Loucy (cell line): ENCODE data around the gene CCDC6.

Experiments
- EZH2phosphoT487 ChIP-seq: fragments of 200-600 bp; IDR thresholded peaks from 2 replicates; pipeline ENCODE4 v1.6.1; 2018; ENCODE audit warnings: antibody characterized with exemption, mild to moderate bottlenecking, moderate library complexity, borderline replicate concordance
- TF ChIP-seq, protein P1 (sequence below): fragments of 200-600 bp; sonication (generic); conservative IDR thresholded peaks from 2 replicates; pipeline ENCODE4 v1.5.1; 2014; ENCODE audit warnings: mild to moderate bottlenecking, antibody characterized with exemption, low read length

DNA sequence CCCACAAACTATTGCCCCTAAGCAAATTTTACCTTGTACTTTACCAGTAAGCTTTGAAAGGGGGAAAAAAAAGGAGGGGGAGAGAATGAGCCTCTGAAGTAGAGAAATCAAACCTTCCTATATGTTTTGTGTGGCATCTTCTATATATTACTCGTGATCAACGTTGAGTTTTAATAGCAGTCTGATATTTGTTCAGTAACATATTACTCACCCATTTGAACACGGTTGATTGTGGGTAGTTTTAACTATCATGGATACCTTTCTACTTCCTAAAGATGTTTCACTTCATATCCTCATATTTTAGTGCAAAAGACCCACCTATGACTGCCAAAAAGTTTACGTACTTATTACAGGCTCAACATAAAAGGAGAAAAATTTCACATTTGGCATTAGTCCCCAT lies 54.5 kb downstream of the CCDC6 start:
- TF ChIP-seq, protein P1, sequence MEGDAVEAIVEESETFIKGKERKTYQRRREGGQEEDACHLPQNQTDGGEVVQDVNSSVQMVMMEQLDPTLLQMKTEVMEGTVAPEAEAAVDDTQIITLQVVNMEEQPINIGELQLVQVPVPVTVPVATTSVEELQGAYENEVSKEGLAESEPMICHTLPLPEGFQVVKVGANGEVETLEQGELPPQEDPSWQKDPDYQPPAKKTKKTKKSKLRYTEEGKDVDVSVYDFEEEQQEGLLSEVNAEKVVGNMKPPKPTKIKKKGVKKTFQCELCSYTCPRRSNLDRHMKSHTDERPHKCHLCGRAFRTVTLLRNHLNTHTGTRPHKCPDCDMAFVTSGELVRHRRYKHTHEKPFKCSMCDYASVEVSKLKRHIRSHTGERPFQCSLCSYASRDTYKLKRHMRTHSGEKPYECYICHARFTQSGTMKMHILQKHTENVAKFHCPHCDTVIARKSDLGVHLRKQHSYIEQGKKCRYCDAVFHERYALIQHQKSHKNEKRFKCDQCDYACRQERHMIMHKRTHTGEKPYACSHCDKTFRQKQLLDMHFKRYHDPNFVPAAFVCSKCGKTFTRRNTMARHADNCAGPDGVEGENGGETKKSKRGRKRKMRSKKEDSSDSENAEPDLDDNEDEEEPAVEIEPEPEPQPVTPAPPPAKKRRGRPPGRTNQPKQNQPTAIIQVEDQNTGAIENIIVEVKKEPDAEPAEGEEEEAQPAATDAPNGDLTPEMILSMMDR, result no peak
- TF ChIP-seq EZH2phosphoT487, result no peak
